Stimulated activated CD4-positive, alpha-beta T cell treated with anti-CD3 and anti-CD28 coated beads, Interleukin-15, amount 100 ng/mL, for 1 hour (primary cell): ENCODE results near the gene PCDHB8.
"Not testable (repeated sequence)": the region's sequence is repeated elsewhere in the genome, so short reads cannot be mapped to it uniquely, and the experiment has no call there.

Source experiments
- DNase-seq, 2 donors: peaks; one replicate each; pipeline ENCODE4 v3.0.0-alpha.2; 2020; ENCODE audit warnings: low read depth in 1 of 2, low spot score in 1 of 2

The PCDHB8 gene

DNA sequence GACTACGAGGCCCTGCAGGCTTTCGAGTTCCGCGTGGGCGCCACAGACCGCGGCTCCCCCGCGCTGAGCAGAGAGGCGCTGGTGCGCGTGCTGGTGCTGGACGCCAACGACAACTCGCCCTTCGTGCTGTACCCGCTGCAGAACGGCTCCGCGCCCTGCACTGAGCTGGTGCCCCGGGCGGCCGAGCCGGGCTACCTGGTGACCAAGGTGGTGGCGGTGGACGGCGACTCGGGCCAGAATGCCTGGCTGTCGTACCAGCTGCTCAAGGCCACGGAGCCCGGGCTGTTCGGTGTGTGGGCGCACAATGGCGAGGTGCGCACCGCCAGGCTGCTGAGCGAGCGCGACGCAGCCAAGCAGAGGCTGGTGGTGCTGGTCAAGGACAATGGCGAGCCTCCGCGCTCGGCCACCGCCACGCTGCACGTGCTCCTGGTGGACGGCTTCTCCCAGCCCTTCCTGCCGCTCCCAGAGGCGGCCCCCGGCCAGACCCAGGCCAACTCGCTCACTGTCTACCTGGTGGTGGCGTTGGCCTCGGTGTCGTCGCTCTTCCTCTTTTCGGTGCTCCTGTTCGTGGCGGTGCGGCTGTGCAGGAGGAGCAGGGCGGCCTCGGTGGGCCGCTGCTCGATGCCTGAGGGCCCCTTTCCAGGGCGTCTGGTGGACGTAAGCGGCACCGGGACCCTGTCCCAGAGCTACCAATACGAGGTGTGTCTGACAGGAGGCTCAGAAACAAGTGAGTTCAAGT, 6.7 kb downstream of the PCDHB8 start:
- not testable (repeated sequence) for DNase-seq

DNA sequence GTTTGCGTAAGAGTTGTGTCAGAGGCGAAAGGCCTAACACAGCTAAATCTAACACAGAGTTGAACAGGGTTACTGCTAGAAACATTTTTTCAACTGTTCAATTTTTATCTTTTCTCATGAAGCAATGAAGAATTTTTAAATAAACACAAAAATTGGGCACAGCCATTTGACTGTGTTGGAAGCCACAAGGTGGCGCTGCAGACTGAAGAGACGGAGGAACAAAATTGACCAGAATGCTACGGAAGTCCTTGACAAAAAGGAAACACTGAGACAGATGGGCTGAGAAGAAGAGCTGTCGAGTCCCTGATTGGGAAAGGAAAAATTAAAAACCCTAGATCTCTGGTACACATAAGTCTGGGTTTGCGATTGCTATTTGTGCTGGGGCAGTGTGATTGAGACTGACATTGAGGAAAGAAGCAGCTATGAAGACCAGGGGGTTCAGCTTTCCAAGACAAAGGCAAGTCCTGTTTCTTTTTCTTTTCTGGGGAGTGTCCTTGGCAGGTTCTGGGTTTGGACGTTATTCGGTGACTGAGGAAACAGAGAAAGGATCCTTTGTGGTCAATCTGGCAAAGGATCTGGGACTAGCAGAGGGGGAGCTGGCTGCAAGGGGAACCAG, 9.4 kb downstream of the PCDHB8 start, which contains the start of gene PCDHB9:
TSS of gene PCDHB9 (plus strand) at position 265 of the 616 bp plus-strand sequence. CDS start at position 423, 158 bp downstream.
- DNase-seq = no peak

- not testable (repeated sequence) for DNase-seq
These were observed 11.1 kb downstream of the PCDHB8 start for GRCh38 chr5:141188682-141189081.

DNA sequence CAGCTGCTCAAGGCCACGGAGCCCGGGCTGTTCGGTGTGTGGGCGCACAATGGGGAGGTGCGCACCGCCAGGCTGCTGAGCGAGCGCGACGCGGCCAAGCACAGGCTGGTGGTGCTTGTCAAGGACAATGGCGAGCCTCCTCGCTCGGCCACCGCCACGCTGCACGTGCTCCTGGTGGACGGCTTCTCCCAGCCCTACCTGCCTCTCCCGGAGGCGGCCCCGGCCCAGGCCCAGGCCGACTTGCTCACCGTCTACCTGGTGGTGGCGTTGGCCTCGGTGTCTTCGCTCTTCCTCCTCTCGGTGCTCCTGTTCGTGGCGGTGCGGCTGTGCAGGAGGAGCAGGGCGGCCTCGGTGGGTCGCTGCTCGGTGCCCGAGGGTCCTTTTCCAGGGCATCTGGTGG, 11.5 kb downstream of the PCDHB8 start:
- DNase-seq = not testable (repeated sequence)

DNA sequence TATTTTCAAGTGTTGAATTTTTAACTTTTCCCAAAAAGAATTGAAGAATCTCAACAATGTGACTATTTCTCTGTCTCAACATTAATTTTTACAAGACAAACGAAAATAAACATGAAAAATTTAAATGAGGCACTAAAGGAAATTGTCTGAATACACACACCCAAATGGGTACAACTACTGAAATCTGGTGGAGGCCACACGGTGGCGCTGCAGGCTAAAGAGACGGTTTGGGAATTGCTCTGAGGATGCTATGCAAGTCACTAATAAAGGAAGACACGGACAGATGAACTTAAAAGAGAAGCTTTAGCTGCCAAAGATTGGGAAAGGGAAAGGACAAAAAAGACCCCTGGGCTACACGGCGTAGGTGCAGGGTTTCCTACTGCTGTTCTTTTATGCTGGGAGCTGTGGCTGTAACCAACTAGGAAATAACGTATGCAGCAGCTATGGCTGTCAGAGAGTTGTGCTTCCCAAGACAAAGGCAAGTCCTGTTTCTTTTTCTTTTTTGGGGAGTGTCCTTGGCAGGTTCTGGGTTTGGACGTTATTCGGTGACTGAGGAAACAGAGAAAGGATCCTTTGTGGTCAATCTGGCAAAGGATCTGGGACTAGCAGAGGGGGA, 14.6 kb downstream of the PCDHB8 start, which contains the start of gene PCDHB10:
TSS of gene PCDHB10 (plus strand) at position 244 of the 616 bp plus-strand sequence. CDS start at position 444, 200 bp downstream.
- no peak for DNase-seq

- not testable (repeated sequence) for DNase-seq
These were observed 16.7 kb downstream of the PCDHB8 start for GRCh38 chr5:141194332-141194731.

DNA sequence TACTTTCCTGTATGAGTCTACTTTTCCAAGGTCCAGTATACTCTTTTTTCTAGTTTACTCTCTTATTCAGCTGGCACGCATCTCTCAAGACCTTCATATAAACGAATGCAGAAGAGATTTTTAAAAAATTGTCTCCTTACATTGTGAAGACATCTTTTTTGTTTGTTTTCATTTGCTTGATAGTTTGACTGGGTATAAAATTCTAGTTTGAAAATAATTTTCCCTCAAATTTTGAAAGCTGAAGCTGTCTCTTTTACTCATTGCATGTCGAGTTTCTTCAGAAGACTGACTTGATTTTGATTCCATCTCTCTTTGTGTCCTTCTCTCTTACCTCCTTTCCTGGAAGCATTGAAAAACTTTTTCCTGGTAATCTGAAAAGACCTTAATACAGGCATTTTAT, 18.8 kb downstream of the PCDHB8 start:
- no peak for DNase-seq

- no peak for DNase-seq
These were observed 22.0 kb downstream of the PCDHB8 start, which contains the start of gene PCDHB11 for GRCh38 chr5:141199359-141200235. Gene PCDHB11, plus strand, starts transcription at chr5:141199627. Its CDS starts 148 bp downstream, at chr5:141199775.

DNA sequence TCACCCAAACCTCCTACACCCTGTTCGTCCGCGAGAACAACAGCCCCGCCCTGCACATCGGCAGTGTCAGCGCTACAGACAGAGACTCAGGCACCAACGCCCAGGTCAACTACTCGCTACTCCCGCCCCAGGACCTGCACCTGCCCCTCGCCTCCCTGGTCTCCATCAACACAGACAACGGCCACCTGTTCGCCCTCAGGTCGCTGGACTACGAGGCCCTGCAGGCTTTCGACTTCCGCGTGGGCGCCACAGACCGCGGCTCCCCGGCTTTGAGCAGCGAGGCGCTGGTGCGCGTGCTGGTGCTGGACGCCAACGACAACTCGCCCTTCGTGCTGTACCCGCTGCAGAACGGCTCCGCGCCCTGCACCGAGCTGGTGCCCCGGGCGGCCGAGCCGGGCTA, 23.5 kb downstream of the PCDHB8 start:
- not testable (repeated sequence) for DNase-seq

- not testable (repeated sequence) for DNase-seq
These were observed 24.1 kb downstream of the PCDHB8 start for GRCh38 chr5:141201646-141202045.

GRCh38 chr5:141208478-141208877, 30.9 kb downstream of the PCDHB8 start, which contains the start of gene PCDHB12:
Gene PCDHB12, plus strand, starts transcription at chr5:141208719. Its CDS starts 189 bp downstream, at chr5:141208908.
- no peak for DNase-seq

- DNase-seq = not testable (repeated sequence)
These were observed 32.7 kb downstream of the PCDHB8 start for GRCh38 chr5:141210281-141210680.

DNA sequence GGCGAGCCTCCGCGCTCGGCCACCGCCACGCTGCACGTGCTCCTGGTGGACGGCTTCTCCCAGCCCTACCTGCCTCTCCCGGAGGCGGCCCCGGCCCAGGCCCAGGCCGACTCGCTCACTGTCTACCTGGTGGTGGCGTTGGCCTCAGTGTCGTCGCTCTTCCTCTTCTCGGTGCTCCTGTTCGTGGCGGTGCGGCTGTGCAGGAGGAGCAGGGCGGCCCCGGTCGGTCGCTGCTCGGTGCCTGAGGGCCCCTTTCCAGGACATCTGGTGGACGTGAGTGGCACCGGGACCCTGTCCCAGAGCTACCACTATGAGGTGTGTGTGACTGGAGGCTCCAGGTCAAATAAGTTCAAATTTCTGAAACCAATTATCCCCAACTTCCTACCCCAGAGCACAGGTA, 33.3 kb downstream of the PCDHB8 start:
- not testable (repeated sequence) for DNase-seq

- DNase-seq = not testable (repeated sequence)
These were observed 36.2 kb downstream of the PCDHB8 start, which contains the start of gene PCDHB13 for GRCh38 chr5:141213656-141214339. Gene PCDHB13, plus strand, starts transcription at chr5:141213919. Its CDS starts 205 bp downstream, at chr5:141214124.

- DNase-seq = not testable (repeated sequence)
These were observed 37.0 kb downstream of the PCDHB8 start for GRCh38 chr5:141214583-141214982.

- DNase-seq = not testable (repeated sequence)
These were observed 37.9 kb downstream of the PCDHB8 start for GRCh38 chr5:141215504-141215903.

DNA sequence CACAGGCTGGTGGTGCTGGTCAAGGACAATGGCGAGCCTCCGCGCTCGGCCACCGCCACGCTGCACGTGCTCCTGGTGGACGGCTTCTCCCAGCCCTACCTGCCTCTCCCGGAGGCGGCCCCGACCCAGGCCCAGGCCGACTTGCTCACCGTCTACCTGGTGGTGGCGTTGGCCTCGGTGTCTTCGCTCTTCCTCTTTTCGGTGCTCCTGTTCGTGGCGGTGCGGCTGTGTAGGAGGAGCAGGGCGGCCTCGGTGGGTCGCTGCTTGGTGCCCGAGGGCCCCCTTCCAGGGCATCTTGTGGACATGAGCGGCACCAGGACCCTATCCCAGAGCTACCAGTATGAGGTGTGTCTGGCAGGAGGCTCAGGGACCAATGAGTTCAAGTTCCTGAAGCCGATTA, 38.4 kb downstream of the PCDHB8 start:
- DNase-seq = not testable (repeated sequence)

DNA sequence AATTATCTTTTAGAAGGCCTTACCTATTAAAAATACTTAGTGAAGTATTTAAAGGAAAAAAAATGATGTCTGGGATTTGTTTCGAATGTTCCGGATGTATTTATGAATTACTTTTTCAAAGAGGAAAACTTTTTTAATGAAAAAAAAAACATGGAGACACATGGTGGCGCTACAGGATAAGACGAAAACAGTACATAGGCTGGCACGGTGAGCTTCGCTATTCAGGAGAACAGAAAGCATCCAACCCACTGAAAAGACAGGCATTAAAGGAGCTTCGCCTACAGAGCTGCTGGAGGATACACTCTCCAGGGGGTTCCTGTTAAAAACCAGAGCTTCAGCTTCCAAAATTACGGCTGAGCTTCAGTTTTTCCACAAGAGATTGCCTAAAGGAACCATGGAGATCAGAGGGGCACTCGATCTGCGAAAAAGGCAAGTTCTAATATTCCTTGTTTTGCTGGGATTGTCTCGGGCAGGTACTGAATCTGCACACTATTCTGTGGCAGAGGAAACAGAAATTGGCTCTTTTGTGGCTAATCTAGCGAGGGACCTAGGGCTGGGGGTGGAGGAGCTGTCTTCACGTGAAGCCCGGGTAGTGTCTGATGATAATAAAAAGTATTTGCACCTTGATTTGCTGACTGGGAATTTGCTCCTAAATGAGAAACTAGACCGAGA, 45.7 kb downstream of the PCDHB8 start, which contains the start of gene PCDHB14:
TSS of gene PCDHB14 (plus strand) at position 232 of the 672 bp plus-strand sequence. CDS start at position 395, 163 bp downstream.
- DNase-seq = no peak

DNA sequence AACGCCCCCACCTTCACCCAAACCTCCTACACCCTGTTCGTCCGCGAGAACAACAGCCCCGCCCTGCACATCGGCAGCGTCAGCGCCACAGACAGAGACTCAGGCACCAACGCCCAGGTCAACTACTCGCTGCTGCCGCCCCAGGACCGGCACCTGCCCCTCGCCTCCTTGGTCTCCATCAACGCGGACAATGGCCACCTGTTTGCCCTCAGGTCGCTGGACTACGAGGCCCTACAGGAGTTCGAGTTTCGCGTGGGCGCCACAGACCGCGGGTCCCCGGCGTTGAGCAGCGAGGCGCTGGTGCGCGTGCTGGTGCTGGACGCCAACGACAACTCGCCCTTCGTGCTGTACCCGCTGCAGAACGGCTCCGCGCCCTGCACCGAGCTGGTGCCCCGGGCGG, 47.3 kb downstream of the PCDHB8 start:
- DNase-seq = not testable (repeated sequence)
